ENCODE results near the gene PLET1. TPM values are rescaled to one million over a fixed set of nuclear protein-coding genes. Genes with fewer than 3 reads are reported as not detected.

Gene PLET1
- total and polyA plus RNA-seq, 2 donors (not counting 1 experiment from before 2014, with no cell fraction given): not detected

- no peak overlapping the region for H3K9ac ChIP-seq (ENCODE audit: low read length)
- no peaks in the 10 kb centered on the region for H3K27me3 ChIP-seq (replicated peaks in 1 of 4; ENCODE audit: control extremely low read depth in 1 of 4, control insufficient read depth in 3 of 4, insufficient read depth in 4 of 4, low read length in 3 of 4)
- H3K9me3 ChIP-seq (ENCODE audit: control extremely low read depth in 1 of 3, control insufficient read depth in 2 of 3, insufficient read depth in 1 of 3, low read length in 2 of 3): peaks cover 0 to 3% (median 0%) of the 10 kb centered on the region in 3 donors
- DNase-seq: no peak
- H3K4me3 Mint-ChIP-seq: no peak overlapping the region
- no peak overlapping the region for H3K27ac Mint-ChIP-seq
- ATAC-seq (ENCODE audit: low read depth): no peak
- H3K79me2 ChIP-seq (ENCODE audit: control insufficient read depth, insufficient read depth, low read length): peaks cover 32% of the 10 kb centered on the region
- no peak overlapping the region for H2AFZ ChIP-seq (ENCODE audit: insufficient read depth, low read depth, low read length, poor library complexity, severe bottlenecking)
- H3K27me3 Mint-ChIP-seq: no peaks in the 10 kb centered on the region
- ChIA-PET POLR2A (no interaction called here), CTCF (interaction anchor here (2.2 to 20.4 kb wide), 2 partner anchors 10 to 50 kb away, joined by 5 to 471 read pairs; no protein-coding TSS in a partner anchor)
- intact Hi-C loops (cut with micrococcal nuclease): loop anchor here (10.0 kb wide), 1 partner anchor 1795 kb away; no protein-coding TSS in a partner anchor
- H3K27ac ChIP-seq (ENCODE audit: low read length in 2 of 2): no peak overlapping the region
- no peaks in the 10 kb centered on the region for H4K20me1 ChIP-seq (ENCODE audit: control insufficient read depth, insufficient read depth, low read length, poor library complexity, severe bottlenecking)
- no peaks in the 10 kb centered on the region for H3K9me3 Mint-ChIP-seq (ENCODE audit: insufficient read depth)
- peaks cover 10 to 18% of the 10 kb centered on the region in 2 donors for H3K4me1 ChIP-seq (ENCODE audit: control insufficient read depth in 2 of 2, insufficient read depth in 2 of 2, low read length in 2 of 2)
- H3K36me3 ChIP-seq (replicated peaks in 1 of 2; ENCODE audit: control extremely low read depth in 1 of 2, control insufficient read depth in 1 of 2, extremely low read depth in 1 of 2, insufficient read depth in 2 of 2, low read length in 1 of 2): peaks cover 1 to 39% of the 10 kb centered on the region in 2 experiments
- TF ChIP-seq CTCF (IDR thresholded peaks at IDR 0.05): no peak
- TF ChIP-seq EZH2 (IDR thresholded peaks at IDR 0.05; ENCODE audit: borderline replicate concordance, insufficient read depth, low read depth, low read length, poor library complexity, severe bottlenecking): no peak
- no peak overlapping the region for H3K4me3 ChIP-seq (ENCODE audit: control extremely low read depth in 1 of 5, extremely low read depth in 1 of 5, insufficient read depth in 1 of 5, low read depth in 2 of 5, low read length in 4 of 5)
- no peak overlapping the region for H3K4me2 ChIP-seq (replicated peaks; ENCODE audit: low read depth, low read length, poor library complexity, severe bottlenecking)
- peaks cover 23% of the 10 kb centered on the region for H3K4me1 Mint-ChIP-seq
- 80% methylated on average over 1 of the region's 3 CpGs for WGBS (ENCODE audit: insufficient coverage)
Observed at GRCh38 chr11:112229746-112230433, 30.8 kb downstream of the PLET1 start.

GRCh38 chr11:112229159-112229558 lies 31.5 kb downstream of the PLET1 start:
- ATAC-seq (ENCODE audit: low read depth) (no peak), DNase-seq (no peak)
- H3K27me3 ChIP-seq (replicated peaks in 1 of 4; ENCODE audit: control extremely low read depth in 1 of 4, control insufficient read depth in 3 of 4, insufficient read depth in 4 of 4, low read length in 3 of 4): no peaks in the 10 kb centered on the region
- peaks cover 10 to 18% of the 10 kb centered on the region in 2 donors for H3K4me1 ChIP-seq (ENCODE audit: control insufficient read depth in 2 of 2, insufficient read depth in 2 of 2, low read length in 2 of 2)
- TF ChIP-seq EZH2 (IDR thresholded peaks at IDR 0.05; ENCODE audit: borderline replicate concordance, insufficient read depth, low read depth, low read length, poor library complexity, severe bottlenecking) (no peak), CTCF (IDR thresholded peaks at IDR 0.05) (no peak)
- POLR2A ChIA-PET: no interaction called here
- no peak overlapping the region for H2AFZ ChIP-seq (ENCODE audit: insufficient read depth, low read depth, low read length, poor library complexity, severe bottlenecking)
- H3K79me2 ChIP-seq (ENCODE audit: control insufficient read depth, insufficient read depth, low read length): peaks cover 32% of the 10 kb centered on the region
- H4K20me1 ChIP-seq (ENCODE audit: control insufficient read depth, insufficient read depth, low read length, poor library complexity, severe bottlenecking): no peaks in the 10 kb centered on the region
- CTCF ChIA-PET: interaction anchor here (1.8 to 20.4 kb wide), 3 partner anchors 10 to 51 kb away, joined by 4 to 471 read pairs (median 5); no protein-coding TSS in a partner anchor
- H3K27ac ChIP-seq (ENCODE audit: low read length in 2 of 2): no peak overlapping the region
- Mint-ChIP-seq H3K27ac (no peak overlapping the region), H3K9me3 (ENCODE audit: insufficient read depth) (no peaks in the 10 kb centered on the region), H3K4me3 (no peak overlapping the region), H3K4me1 (peaks cover 23% of the 10 kb centered on the region), H3K27me3 (no peaks in the 10 kb centered on the region)
- peaks cover 1 to 39% of the 10 kb centered on the region in 2 experiments for H3K36me3 ChIP-seq (replicated peaks in 1 of 2; ENCODE audit: control extremely low read depth in 1 of 2, control insufficient read depth in 1 of 2, extremely low read depth in 1 of 2, insufficient read depth in 2 of 2, low read length in 1 of 2)
- no peak overlapping the region for H3K9ac ChIP-seq (ENCODE audit: low read length)
- no peak overlapping the region for H3K4me3 ChIP-seq (ENCODE audit: control extremely low read depth in 1 of 5, extremely low read depth in 1 of 5, insufficient read depth in 1 of 5, low read depth in 2 of 5, low read length in 4 of 5)
- 100% methylated on average over 2 of the region's 7 CpGs for WGBS (ENCODE audit: insufficient coverage)
- peaks cover 0 to 3% (median 0%) of the 10 kb centered on the region in 3 donors for H3K9me3 ChIP-seq (ENCODE audit: control extremely low read depth in 1 of 3, control insufficient read depth in 2 of 3, insufficient read depth in 1 of 3, low read length in 2 of 3)
- intact Hi-C loops (cut with micrococcal nuclease): loop anchor here (10.0 kb wide), 1 partner anchor 1794 kb away; no protein-coding TSS in a partner anchor
- H3K4me2 ChIP-seq (replicated peaks; ENCODE audit: low read depth, low read length, poor library complexity, severe bottlenecking): no peak overlapping the region

Measured in B cell (primary cell).